ENCODE measurements around the gene CD22. TPM values are rescaled to one million over a fixed set of nuclear protein-coding genes. Genes with fewer than 3 reads are reported as not detected.

The CD22 gene
- total and polyA plus RNA-seq, 2 of the 4 experiments (the other 2 are of a cell fraction): 0.18 to 0.22 TPM

- Histone ChIP-seq H3K56ac (ENCODE audit: extremely low read depth, insufficient read depth, low read length) (no peak overlapping the region), H4K5ac (ENCODE audit: low read depth, low read length) (no peak overlapping the region), H3K9me1 (ENCODE audit: insufficient read depth, low read length) (no peaks in the 10 kb centered on the region), H3K4me1 (ENCODE audit: control insufficient read depth, insufficient read depth, low read length) (no peaks in the 10 kb centered on the region), H2AFZ (replicated peaks; ENCODE audit: low read length, poor library complexity) (no peak overlapping the region), H3K36me3 (ENCODE audit: control insufficient read depth, insufficient read depth, low read length) (no peaks in the 10 kb centered on the region), H3K9ac (ENCODE audit: low read depth, low read length) (no peak overlapping the region), H3K4me2 (ENCODE audit: low read depth, low read length) (no peak overlapping the region), H2BK15ac (ENCODE audit: low read depth, low read length) (no peak overlapping the region), H2AK9ac (replicated peaks; ENCODE audit: low read depth, low read length, poor library complexity) (no peak overlapping the region), H3K23ac (ENCODE audit: low read depth, low read length) (no peak overlapping the region), H4K20me1 (ENCODE audit: insufficient read depth, low read length) (no peaks in the 10 kb centered on the region), H2AK5ac (ENCODE audit: low read depth, low read length) (no peak overlapping the region), H3K79me1 (ENCODE audit: low read depth in 1 of 2, low read length in 2 of 2) (no peaks in the 10 kb centered on the region), H3K4me3 (ENCODE audit: insufficient read depth, low read depth, low read length) (no peak overlapping the region), H2BK5ac (ENCODE audit: low read depth, low read length, poor library complexity, severe bottlenecking) (no peak overlapping the region), H3K27ac (ENCODE audit: insufficient read depth, low read length) (no peak overlapping the region), H4K8ac (ENCODE audit: low read depth in 2 of 2, low read length in 2 of 2) (no peak overlapping the region), H2BK20ac (ENCODE audit: low read depth, low read length) (no peak overlapping the region), H3K18ac (ENCODE audit: low read depth, low read length) (no peak overlapping the region), H3K4ac (ENCODE audit: low read depth, low read length) (no peak overlapping the region), H3K14ac (replicated peaks; ENCODE audit: low read depth, low read length) (no peak overlapping the region), H4K91ac (ENCODE audit: insufficient read depth, low read depth, low read length) (no peak overlapping the region), H3K27me3 (ENCODE audit: control insufficient read depth, insufficient read depth, low read length) (peaks cover 11% of the 10 kb centered on the region), H3K9me3 (ENCODE audit: control insufficient read depth, insufficient read depth, low read length) (no peaks in the 10 kb centered on the region), H2BK120ac (ENCODE audit: low read depth, low read length) (no peak overlapping the region)
- in situ Hi-C loops (cut with MboI; ENCODE audit: low sequenced_read_pairs) (loop anchor here (25.0 kb wide), 1 partner anchor 239 kb away; the partner anchor contains the start of gene PMIS2), intact Hi-C loops (cut with micrococcal nuclease) (no loop called here), dilution Hi-C loops (cut with HindIII; ENCODE audit: low sequenced_read_pairs, unreplicated experiment) (no loop called here)
- no peak for TF ChIP-seq RCOR1 (IDR thresholded peaks at IDR 0.05; ENCODE audit: insufficient replicate concordance, low read length)
- DNase-seq (no peak), ATAC-seq (ENCODE audit: low read depth) (no peak)
- CTCF ChIA-PET: interaction anchor here (0.7 kb wide), 1 partner anchor 147 kb away, joined by 3 read pairs; no protein-coding TSS in a partner anchor
- BruUV-seq (replicated peaks): no TSS peak
- WGBS, 2 experiments (ENCODE audit: extremely low coverage in 2 of 2, insufficient read length in 1 of 2): no CpG with 5 or more reads among the region's 7 CpGs
- POLR2A ChIA-PET (ENCODE audit: unreplicated experiment): no interaction called here
Observed at GRCh38 chr19:35347930-35348298, 18.9 kb downstream of the CD22 start.

Measured in IMR-90 (cell line).